Osteocyte (in vitro differentiated cells): Measurements from ENCODE around the gene NOG. TPM values are rescaled to one million over a fixed set of nuclear protein-coding genes. Genes with fewer than 3 reads are reported as not detected.
A peak's percentile ranks its signal among the peaks of the same experiment; 100 is the strongest.

Source experiments
- DNase-seq: peaks from one replicate; pipeline ENCODE4 v3.0.0; 2021; ENCODE audit warnings: mixed read lengths; ENCODE audit not compliant: unreplicated experiment; ENCODE audit errors: extremely low spot score
- H3K27ac Mint-ChIP-seq: one replicate; pipeline ENCODE4 v1.8.0; 2021; ENCODE audit warnings: mild to moderate bottlenecking, mixed read lengths; ENCODE audit not compliant: unreplicated experiment
- H3K27me3 Mint-ChIP-seq: one replicate; pipeline ENCODE4 v1.8.0; 2021; ENCODE audit warnings: mixed read lengths; ENCODE audit not compliant: unreplicated experiment
- H3K36me3 Mint-ChIP-seq: one replicate; pipeline ENCODE4 v1.8.0; 2021; ENCODE audit warnings: mixed read lengths; ENCODE audit not compliant: unreplicated experiment
- H3K4me1 Mint-ChIP-seq: one replicate; pipeline ENCODE4 v1.8.0; 2021; ENCODE audit warnings: mixed read lengths; ENCODE audit not compliant: unreplicated experiment
- H3K4me3 Mint-ChIP-seq: one replicate; pipeline ENCODE4 v1.8.0; 2021; ENCODE audit warnings: mild to moderate bottlenecking, moderate library complexity, mixed read lengths; ENCODE audit not compliant: unreplicated experiment
- H3K9me3 Mint-ChIP-seq: one replicate; pipeline ENCODE4 v1.8.0; 2021; ENCODE audit warnings: mixed read lengths; ENCODE audit not compliant: unreplicated experiment
- CTCF ChIP-seq: fragments of 200-600 bp; sonication (generic); IDR thresholded peaks from 2 replicates; pipeline ENCODE4 v1.5.0; 2021; ENCODE audit warnings: antibody characterized with exemption, mild to moderate bottlenecking, moderate library complexity
- total RNA-seq: library from RNA; stranded (reverse); gene quantifications from 2 replicates; pipeline ENCODE4 v1.2.1, GENCODE V29; 2021

Gene NOG
- total RNA-seq, 1 donor from 2014 or later, result not detected

GRCh38 chr17:56596691-56597494, 3.4 kb downstream of the NOG start:
- no peak for TF ChIP-seq CTCF
- no peak for DNase-seq
- Mint-ChIP-seq H3K9me3 (no peaks in the 10 kb centered on the region), H3K4me1 (peaks cover 32% of the 10 kb centered on the region), H3K27me3 (peaks cover 41% of the 10 kb centered on the region), H3K4me3 (peak overlapping the region; percentile 58), H3K36me3 (no peaks in the 10 kb centered on the region), H3K27ac (no peak overlapping the region)

- Mint-ChIP-seq H3K36me3 (no peaks in the 10 kb centered on the region), H3K4me3 (peak overlapping the region; percentile 58)
These were observed 4.0 kb downstream of the NOG start for GRCh38 chr17:56597495-56597990.

GRCh38 chr17:56598466-56598865, 5.0 kb downstream of the NOG start:
- Mint-ChIP-seq H3K27me3 (peaks cover 35% of the 10 kb centered on the region), H3K36me3 (no peaks in the 10 kb centered on the region), H3K4me3 (no peak overlapping the region), H3K27ac (no peak overlapping the region), H3K4me1 (peaks cover 25% of the 10 kb centered on the region), H3K9me3 (no peaks in the 10 kb centered on the region)
- TF ChIP-seq CTCF, result no peak
- DNase-seq, result no peak

More at GRCh38 chr17:56597495-56597990, 4.0 kb downstream of the NOG start:
- no peak for DNase-seq
- H3K27me3 Mint-ChIP-seq, result peaks cover 35% of the 10 kb centered on the region
- no peak overlapping the region for H3K27ac Mint-ChIP-seq
- peaks cover 28% of the 10 kb centered on the region for H3K4me1 Mint-ChIP-seq
- H3K9me3 Mint-ChIP-seq, result no peaks in the 10 kb centered on the region
- no peak for TF ChIP-seq CTCF

GRCh38 chr17:56599088-56599487, 5.6 kb downstream of the NOG start:
- H3K27ac Mint-ChIP-seq, result no peak overlapping the region

More at GRCh38 chr17:56599088-56599487, 5.6 kb downstream of the NOG start:
- DNase-seq, result no peak
- Mint-ChIP-seq H3K4me1 (peaks cover 25% of the 10 kb centered on the region), H3K27me3 (peaks cover 37% of the 10 kb centered on the region), H3K4me3 (no peak overlapping the region), H3K9me3 (no peaks in the 10 kb centered on the region), H3K36me3 (no peaks in the 10 kb centered on the region)
- TF ChIP-seq CTCF, result no peak
